GM12891 (cell line): ENCODE results near the gene LAMA2.

Experiments used
- DNase-seq: peaks from one replicate; pipeline ENCODE4 v3.0.0; 2011; ENCODE audit warnings: low spot score; ENCODE audit not compliant: insufficient read length
- FAIRE-seq: peaks from 2 replicates; lab custom pipeline; 2011; peaks lifted over from hg19 to GRCh38; lab: Jason Lieb, UNC
- PAX5 ChIP-seq: IDR thresholded peaks from 2 replicates; pipeline ENCODE4 v1.6.1; 2011; ENCODE audit warnings: low read length, moderate library complexity, mild to moderate bottlenecking; ENCODE audit not compliant: insufficient read depth, severe bottlenecking
- POLR2A ChIP-seq: IDR thresholded peaks from 2 replicates; pipeline ENCODE4 v1.6.1; 2011; ENCODE audit warnings: low read depth, low read length, control low read depth
- POLR2AphosphoS5 ChIP-seq: IDR thresholded peaks from 2 replicates; pipeline ENCODE4 v1.6.1; 2011; ENCODE audit warnings: low read depth, low read length, control low read depth
- POU2F2 ChIP-seq: IDR thresholded peaks from 2 replicates; pipeline ENCODE4 v1.6.1; 2011; ENCODE audit warnings: low read depth, mild to moderate bottlenecking, control low read depth, low read length, moderate library complexity
- SPI1 ChIP-seq: IDR thresholded peaks from 2 replicates; pipeline ENCODE4 v1.6.1; 2011; ENCODE audit warnings: low read depth, low read length, control low read depth
- TAF1 ChIP-seq: IDR thresholded peaks from 2 replicates; pipeline ENCODE4 v1.6.1; 2011; ENCODE audit warnings: low read depth, low read length, control low read depth

The LAMA2 gene

DNA sequence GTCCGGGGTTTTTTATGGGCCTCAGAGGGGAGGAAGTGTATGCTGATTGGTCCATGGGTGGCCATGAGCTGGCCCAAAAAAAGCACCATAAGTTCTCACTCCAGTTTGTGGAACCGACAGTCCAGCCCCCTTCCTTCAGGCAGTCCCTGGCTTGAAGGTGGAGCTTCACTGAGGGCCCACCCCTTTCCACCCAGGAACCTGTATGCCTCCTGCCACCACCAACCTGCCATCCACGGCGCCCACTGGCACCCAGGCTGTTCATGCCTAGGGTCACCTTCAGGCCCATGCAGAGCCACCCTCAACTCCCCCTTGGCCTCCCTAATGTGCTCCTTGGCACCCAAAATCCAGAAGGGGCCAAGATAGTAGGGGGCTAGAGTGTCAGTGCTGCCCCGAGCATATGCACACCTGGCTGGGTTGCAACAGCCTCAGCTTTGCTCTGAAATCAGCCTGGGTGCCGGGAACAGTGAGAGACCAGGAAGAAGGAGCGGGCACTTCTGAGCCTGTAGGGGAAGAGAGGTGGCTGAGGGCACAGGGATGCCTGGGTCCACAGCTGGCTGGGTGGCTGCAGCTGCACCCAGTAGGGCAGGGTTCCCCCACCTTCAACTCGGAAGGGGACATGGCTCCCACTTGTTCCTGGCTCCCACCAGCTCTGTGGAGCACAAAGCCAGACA lies 534.6 kb downstream of the LAMA2 start:
- TF ChIP-seq POLR2AphosphoS5 (no peak), TAF1 (no peak), SPI1 (no peak), POU2F2 (no peak), PAX5 (no peak), POLR2A (no peak)
- FAIRE-seq (no peak), DNase-seq (no peak)

DNA sequence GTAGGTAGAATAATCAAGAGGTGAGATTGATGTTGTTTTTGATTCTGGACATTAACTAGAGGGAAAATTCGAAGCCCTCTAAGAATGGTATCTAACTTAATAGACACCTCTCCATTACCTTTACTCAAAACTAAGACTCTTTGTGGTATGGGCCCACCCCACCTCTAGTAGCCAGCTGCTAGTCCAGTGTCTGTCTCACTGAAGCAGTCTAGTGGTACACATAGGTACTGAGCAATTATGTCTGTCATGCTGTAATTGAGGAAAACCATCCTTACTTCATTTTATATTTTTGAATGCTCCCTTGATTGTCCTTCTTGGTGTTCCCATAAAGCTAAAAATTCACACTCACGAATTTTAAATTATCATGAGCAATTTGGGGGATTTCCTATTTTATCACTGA lies 536.4 kb downstream of the LAMA2 start:
- no peak for TF ChIP-seq POU2F2
- no peak for TF ChIP-seq SPI1
- no peak for TF ChIP-seq PAX5
- TF ChIP-seq POLR2AphosphoS5, result no peak
- no peak for TF ChIP-seq TAF1
- TF ChIP-seq POLR2A, result no peak
- no peak for DNase-seq
- no peak for FAIRE-seq

DNA sequence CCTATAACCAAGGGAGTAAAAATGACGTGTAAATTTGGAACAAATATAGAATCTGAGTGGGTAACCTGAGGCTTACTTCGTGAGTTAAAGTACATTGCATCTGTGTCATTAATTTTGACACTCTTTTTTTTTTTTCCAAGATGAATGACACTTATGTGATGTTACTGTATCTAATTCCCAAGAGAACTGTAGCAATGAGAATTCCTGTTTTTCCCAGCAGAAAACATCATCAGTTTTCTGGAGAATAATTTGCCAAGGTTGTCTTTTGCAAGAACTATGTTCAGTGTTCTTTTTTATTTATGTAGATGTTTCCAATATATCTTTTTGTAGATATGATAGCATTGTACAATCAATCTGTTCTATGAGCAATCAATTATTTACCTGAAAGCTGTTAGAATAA lies 543.4 kb downstream of the LAMA2 start:
- FAIRE-seq (no peak), DNase-seq (no peak)
- TF ChIP-seq TAF1 (no peak), POLR2AphosphoS5 (no peak), POU2F2 (no peak), POLR2A (no peak), SPI1 (no peak), PAX5 (no peak)

DNA sequence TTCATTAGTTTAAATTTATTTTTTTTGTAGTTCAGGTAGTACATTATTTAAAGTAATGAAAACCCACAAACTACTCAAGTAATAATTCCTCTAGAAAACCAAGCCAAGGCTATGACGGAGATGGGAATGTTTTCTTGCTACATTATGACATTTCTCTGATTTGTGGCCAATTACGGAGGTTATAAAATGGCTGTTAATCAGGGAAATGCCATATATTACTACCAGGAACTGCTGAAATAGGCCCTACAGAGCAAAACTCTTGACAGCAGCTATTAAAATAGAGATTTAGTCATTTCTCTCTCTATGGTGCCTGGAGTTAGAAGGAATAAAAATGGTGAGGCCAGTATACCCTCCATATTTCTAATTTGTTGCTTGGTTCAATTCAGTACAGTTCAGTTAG lies 547.0 kb downstream of the LAMA2 start:
- FAIRE-seq (no peak), DNase-seq (no peak)
- TF ChIP-seq POU2F2 (no peak), POLR2AphosphoS5 (no peak), SPI1 (no peak), POLR2A (no peak), TAF1 (no peak), PAX5 (no peak)

DNA sequence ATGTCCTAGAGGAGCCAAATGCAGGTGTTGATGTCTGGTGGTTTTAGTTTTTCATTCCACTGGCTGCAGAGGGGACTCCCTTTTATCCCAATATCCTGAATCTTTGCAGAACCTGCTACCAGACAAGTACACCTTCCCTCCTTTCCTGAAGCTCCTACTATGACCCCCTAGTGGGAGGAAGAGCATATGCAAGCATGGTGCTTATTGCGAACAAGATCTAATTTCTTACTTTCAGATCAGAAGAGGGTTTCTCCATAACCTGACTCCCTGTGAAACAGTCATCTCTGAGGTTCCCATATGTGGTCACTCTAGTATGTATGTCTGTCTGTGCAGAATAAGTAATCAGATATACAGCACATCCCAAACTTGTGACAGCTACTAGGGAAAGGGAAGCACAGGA lies 549.8 kb downstream of the LAMA2 start:
- FAIRE-seq (no peak), DNase-seq (no peak)
- TF ChIP-seq SPI1 (no peak), PAX5 (no peak)

DNA sequence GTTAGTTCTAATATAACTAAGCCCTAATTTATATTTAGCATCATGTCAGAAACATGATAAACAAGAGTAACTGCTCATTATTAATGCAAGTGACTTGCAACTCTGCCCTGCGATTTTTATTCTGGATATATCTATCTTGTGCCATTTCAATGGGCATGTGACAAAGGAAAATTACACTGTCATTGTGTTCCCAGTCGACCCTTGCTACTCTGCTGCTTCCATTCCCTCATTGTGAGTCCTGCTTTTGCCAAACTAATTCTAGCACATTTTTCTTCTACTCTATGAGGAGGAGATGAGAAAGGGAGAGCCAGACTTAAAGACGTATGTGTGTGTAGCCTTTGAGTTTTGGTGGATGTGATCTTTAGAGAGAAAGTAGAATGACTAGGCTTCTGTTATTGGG lies 551.2 kb downstream of the LAMA2 start:
- DNase-seq (no peak), FAIRE-seq (no peak)
- no peak for TF ChIP-seq SPI1
- TF ChIP-seq POLR2AphosphoS5, result no peak
- no peak for TF ChIP-seq POLR2A
- TF ChIP-seq TAF1, result no peak
- no peak for TF ChIP-seq PAX5
- no peak for TF ChIP-seq POU2F2

DNA sequence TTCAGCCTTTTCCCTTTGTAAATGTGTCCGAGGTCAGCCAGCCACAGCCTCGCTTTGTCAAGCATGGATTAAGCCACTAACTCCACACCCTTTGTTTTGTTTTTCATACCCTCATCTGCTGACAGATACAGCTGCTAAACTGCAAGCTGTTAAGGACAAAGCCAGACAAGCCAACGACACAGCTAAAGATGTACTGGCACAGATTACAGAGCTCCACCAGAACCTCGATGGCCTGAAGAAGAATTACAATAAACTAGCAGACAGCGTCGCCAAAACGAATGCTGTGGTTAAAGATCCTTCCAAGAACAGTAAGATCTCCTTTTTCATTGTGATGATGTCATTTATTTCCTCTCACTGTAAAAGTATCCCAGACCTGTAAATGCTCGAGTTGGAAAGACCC lies 557.8 kb downstream of the LAMA2 start:
- TF ChIP-seq POLR2AphosphoS5, result no peak
- no peak for TF ChIP-seq PAX5
- no peak for TF ChIP-seq POLR2A
- FAIRE-seq, result no peak
- DNase-seq, result no peak

DNA sequence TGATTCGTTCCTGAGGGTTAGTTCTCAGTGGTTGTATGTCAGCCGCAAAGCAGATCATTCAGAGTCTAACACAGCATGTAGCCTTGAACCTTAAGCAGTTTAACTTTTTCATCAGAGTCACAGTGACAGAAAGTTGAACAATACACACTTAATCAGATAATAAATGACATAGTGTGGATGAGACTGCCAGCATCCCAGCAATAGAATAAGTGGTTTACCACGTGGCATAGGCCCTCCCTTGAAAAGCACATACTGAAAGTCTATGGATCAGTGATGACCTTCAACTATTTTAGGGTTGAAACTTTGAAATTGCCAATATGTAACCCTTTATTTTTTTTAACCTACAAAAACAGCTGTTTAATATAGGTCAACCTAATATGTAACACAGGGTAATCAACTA lies 561.7 kb downstream of the LAMA2 start:
- FAIRE-seq, result no peak
- no peak for TF ChIP-seq TAF1
- no peak for TF ChIP-seq SPI1
- TF ChIP-seq POU2F2, result no peak
- TF ChIP-seq POLR2AphosphoS5, result no peak
- TF ChIP-seq POLR2A, result no peak
- no peak for TF ChIP-seq PAX5
- no peak for DNase-seq

DNA sequence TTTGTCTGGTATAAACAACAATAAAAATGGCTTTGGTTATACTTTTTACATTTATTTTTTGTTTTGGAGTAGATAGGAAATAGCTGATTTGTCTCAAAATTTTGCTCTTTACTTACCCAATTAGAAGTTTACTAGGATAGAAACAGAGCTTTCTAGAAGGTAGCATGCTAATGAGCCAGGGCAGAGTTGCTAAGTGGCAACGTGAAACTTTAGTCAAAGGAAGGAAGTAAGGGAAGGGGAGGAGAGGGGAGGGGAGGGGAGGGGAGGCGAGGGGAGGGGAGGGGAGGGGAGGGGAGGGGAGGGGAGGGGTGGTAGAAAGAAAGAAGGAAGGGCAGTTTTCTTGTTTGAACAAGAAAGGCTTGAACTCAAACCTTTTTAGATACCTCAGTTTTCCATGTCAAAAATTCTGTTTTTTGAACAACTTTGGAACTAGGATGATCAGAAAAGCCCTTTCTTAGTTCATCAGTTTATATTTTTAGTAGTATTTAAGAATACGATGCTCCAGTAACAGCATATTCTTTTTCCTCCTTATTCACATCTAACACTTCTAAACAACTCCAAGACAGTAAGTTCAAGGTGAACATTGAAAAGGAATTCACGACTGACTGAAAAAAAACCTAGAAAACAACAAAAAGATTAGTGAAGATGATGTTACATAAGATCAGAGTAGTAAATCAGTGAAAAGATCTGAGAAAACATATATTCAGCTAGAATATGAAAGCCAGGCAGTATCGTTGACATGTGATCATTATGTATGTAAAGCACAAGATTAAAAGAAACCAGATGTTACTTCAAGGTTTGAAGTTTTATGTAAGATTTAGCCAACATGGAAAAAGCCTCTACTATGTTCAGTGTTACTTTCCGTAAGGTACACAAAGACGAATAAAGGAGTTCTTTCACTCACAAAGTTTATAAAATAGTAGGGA lies 563.6 kb downstream of the LAMA2 start:
- no peak for FAIRE-seq
- TF ChIP-seq PAX5 (no peak), SPI1 (no peak), POLR2A (no peak), TAF1 (no peak), POLR2AphosphoS5 (no peak), POU2F2 (no peak)
- DNase-seq, result no peak

DNA sequence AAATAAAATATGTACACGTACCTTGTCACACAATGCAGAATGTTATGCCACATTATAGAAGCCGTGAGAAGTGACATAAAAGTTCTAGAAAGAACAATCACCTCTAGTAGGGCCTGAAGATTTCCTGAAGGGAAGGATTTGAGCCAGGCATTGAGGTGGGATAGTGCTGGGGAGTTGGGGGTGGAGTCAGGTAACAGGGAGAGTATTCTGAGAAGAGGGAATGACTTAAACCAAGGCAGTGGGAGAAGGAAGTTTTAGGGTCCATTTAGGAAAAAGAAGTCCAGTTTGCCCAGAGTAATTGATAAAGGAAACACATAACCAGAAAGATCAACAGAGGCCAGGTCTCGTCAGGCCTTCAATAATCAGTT lies 564.2 kb downstream of the LAMA2 start:
- FAIRE-seq (no peak), DNase-seq (no peak)
- TF ChIP-seq PAX5, result no peak
- TF ChIP-seq POU2F2, result no peak
- no peak for TF ChIP-seq TAF1
- no peak for TF ChIP-seq POLR2AphosphoS5
- TF ChIP-seq SPI1, result no peak
- TF ChIP-seq POLR2A, result no peak
